HG03469 (cell line): Measurements from ENCODE around the gene NR1H4.
"Not testable (repeated sequence)": the region's sequence is repeated elsewhere in the genome, so short reads cannot be mapped to it uniquely, and the experiment has no call there.

Experiments used
- ATAC-seq: cut with Tn5 transposase; IDR thresholded peaks from one replicate; pipeline ENCODE4 v1.9.1; 2021; ENCODE audit warnings: mild to moderate bottlenecking, moderate library complexity, moderate number of reproducible peaks; ENCODE audit not compliant: unreplicated experiment

Gene NR1H4

DNA sequence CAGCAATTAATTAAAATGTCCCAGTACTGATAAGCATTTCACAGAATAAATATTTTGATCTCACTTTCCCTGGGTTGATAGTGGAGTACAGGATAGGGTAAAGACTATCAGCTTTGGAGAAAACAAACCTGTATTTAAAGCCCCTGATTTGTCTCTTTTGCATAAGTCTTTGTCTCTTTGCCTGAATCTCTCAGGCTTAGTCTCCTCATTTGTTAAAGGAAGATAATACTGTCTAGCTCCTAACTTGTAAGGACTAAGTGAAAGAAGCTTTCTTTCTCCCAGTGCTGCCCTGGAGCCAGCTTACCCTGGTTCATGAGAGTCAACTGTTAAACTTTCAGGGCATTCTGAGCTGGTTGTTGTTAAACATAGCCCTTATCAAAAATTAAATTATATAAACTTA lies 5.5 kb upstream of the NR1H4 start:
- no peak for ATAC-seq

DNA sequence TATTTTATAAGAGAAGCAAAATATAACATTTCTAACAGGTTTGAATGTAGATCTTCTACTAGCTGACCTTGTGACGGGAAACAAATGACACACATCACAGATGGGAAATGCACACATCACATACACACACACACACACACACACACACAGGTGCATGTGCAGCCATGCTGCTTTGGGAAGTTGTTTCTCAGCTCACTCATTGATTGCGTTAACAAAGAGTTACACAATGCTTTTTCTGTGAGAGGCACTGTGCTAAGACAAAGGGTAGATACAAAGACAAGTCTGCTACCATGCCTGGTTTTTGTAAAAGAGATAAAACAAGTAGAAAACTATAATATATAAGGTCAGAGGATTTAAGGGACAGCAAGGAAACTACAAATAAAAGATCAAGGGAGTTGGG lies 1.3 kb upstream of the NR1H4 start:
- ATAC-seq: no peak

DNA sequence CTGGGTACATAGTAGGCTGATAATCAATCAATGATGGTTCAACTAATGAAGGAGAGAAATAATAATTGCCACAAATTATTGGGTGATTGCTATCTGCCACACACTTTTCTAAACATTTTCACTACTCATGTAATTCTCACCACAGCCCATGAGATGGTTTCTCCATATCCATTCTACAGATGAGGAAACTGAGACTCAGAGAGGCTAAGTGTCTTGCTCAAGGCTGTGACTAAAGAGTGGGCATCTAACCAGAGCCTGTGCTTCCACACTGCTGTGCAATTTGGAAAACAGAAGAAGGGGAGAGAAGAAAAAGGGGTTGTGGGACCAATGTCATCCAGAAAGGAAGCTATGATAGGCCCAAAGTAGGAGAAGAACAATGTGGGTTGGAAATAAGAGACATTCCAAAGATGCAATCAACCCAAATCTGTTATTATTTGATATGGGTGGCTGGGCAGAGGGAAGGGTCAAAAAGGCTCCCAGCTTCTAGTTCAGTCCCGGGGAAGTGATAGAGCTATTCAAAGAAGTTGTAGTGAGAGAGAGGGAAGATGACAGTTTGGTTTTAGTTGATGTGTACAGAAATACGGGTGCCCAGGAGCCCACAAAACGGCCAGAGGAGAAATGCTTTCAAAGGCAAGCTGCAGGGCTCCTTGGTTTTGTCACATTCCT lies 483 bp upstream of the NR1H4 start:
- no peak for ATAC-seq

DNA sequence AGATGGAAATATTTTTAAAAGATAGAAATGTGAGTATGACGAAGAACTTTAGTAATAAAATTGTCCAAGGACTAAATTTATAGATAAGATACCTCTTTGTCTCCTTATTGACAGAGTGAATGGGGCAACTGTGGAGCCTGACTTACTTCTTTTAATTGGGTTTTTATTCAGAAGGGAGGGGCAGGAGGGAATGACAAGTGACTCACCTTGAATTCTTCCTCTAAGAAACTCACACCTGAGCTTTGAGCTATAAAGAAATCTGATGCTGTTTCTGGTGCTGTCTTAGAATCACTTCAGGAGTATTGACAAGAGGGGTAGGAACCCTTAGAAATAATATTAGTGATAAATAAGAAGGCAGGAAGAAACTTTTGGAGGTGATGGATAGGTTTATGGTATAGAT lies 951 bp downstream of the NR1H4 start:
- no peak for ATAC-seq

DNA sequence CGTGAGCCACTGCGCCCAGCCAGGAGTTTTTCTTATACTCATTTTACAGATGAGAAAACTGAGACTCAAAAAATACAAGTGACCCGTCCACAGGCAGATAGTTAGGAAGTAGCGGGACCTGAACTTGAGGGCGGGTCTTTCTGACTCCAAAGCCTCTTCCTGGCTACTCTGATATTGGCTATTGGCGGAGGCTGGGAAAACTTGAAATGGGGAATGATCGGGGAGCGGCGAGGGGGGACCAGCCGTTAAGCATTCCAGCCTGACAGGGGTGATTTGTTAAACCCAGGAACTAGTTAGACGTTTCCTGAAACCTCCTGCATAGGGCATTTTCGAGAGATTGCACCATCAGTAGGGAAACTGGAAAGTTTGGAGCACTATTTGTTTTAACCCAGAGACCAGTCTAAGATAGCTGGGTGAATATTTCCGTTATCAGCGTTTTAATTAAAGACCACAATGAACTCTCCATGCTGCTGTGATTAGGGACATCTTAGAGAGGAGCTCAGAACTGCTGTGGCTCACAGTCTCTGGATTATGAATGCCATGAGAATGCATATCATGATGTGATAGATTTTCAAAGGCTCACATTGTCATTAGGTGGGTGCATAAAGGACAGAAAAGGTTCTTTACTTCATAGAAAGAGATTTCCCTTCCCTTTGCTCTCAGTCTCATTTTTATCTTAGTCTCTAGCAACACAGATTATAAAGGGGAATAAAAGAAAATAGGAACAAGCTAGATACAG lies 2.5 kb downstream of the NR1H4 start:
- ATAC-seq: no peak

DNA sequence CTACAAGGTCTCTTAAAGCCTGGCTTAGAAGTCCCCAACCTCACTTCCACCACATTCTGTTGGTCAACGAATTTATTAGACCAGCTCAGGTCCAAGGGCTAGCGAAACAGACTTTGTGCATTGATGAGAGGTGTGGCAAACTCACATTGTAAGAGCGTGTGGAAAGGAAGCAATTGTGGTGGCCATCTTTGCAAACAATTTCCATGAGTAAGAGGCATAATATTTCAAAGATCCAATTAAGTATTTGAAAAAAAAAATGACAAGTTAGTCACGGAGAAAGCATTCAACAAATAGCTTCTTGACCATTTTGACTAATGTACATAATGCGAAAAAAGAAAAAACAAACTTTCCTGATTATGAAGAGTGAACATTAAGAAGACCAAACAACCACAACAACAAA lies 7.4 kb downstream of the NR1H4 start:
- no peak for ATAC-seq

DNA sequence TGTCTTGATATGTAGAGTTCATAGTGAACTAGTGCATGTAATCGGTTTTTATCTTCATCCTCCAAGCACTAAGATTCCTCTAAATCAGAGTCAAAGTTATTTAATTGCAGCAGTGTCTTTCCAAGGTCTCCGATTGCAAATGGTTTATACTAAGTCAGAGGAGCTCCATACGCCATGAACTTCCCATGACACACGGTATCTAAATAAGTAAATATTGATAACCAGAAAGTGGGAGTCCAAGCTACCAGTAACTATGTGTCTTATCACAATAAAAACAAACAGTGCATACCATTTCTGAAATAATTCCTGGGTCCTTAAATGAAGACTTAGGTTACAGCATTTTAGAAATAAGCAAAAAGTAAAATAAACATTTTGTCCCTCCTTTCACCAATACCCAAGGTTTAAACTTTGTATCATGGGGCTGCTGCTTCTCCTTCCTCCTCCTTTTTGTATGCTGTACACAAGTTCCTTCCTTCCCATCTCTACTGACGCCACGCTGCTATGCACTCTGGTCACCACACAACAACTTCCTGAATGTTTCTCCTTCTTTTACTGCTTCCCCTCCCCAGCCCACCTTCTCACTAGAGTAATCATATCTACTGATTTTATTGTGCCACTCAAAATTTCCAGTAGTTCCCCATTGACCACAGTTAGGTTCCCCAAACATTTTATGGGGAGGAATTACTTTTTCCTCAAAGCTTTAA lies 10.7 kb downstream of the NR1H4 start:
- no peak for ATAC-seq

DNA sequence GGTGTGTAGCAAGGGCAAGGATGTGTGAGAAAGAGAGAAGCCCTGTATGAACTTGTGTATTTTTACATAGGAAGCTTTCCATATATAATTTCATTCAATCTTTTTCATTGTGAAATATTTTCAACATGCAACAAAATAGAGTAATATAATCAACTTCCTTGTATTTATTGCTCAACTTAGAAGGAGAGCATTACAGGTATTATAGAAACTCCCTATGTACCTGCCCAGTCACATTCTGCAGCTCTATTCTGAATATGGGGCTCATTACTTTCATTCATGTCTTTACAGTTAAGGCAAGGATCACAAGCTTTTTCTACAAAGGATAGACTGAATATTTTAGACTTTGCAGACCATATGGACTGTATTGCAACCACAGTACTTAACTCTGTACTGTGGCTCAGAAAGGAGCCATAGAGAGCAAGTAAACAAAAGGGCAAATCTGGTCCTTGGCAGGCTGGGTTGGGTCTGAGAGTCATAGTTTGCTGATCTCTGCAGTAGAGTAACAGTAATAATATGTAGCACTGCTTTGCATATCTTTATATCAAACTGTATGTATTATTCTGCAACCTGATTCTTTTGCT lies 11.3 kb downstream of the NR1H4 start:
- ATAC-seq: no peak

DNA sequence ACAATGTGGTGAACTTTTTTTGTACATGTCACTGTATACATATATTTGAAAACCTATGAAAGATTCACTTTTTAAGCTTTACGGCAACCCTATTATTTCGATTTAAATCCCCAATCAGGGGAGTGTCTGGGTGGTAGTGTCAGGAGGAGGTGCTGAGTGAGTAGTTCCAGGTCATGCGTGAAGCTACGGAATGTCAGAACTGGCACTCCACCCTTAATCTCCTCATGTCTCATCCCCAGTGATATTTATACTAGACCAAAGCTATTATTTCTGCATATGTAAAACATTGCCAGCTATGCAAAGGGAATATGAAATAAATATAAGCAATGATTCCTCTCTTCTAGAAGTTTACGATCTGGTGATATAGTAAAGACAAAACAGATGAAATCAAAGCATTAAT lies 12.3 kb downstream of the NR1H4 start:
- ATAC-seq: no peak

DNA sequence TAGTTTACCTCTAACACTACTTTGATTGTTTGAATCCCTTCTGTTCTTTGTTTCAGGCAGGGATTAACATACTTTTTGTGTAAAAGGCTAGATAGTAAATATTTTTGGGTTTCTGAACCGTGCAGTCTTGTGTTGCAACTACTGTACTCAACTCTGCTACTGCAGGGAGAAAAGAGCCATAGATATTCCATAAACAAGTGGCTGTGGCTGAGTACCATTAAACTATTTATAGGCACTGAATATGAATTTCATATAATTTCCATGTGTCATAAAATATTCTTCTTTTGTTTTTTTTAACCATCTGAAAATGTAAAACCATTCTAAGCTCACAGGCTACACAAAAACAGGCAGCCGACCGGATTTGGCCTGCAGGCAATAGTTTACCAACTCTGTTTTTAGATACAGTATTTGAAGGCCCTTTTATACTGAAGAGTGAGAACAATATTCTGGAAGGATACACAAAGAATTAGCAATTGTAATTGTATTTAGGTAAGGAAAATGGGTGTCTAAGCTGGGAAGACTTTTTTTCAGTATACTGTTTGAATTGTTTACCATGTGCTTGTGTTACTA lies 15.7 kb downstream of the NR1H4 start:
- no peak for ATAC-seq

DNA sequence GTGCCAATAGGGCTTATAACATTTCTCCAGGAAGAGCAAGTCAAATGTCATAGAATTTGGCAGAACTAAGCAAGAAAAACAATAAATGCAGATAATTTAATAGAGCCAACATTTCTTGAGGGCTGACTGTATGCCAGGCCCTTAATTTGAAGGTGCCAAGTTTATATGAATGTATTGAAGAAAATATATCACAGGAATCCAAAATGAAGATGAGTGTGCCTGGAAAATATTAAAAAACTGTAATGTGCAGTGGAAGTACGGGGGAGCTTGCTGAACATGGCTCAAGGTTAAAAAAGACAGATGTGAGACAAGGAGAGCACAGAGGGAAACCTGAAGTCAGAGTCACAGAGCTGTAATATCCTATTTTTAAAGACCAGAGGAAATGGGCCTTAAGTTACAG lies 16.4 kb downstream of the NR1H4 start:
- no peak for ATAC-seq

DNA sequence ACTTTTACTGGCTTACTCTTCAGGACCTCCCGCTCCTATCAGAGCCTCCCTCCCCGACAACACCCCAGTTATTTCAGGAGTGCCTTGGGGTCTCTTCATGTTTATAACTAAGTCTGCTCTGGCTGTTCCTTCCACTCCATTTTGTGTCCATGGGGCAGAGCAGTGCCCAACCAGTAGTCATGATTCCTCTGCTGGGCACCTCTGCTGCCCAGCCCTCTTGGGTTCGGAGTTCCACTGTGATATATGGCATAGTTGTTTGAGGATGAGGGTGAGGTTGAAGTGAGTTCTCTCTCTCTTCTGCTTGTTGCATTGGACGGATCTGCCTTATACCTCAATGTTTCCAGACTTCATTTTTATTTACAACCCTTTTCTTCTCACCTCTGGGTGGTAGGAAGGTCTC lies 17.4 kb downstream of the NR1H4 start:
- ATAC-seq: no peak

DNA sequence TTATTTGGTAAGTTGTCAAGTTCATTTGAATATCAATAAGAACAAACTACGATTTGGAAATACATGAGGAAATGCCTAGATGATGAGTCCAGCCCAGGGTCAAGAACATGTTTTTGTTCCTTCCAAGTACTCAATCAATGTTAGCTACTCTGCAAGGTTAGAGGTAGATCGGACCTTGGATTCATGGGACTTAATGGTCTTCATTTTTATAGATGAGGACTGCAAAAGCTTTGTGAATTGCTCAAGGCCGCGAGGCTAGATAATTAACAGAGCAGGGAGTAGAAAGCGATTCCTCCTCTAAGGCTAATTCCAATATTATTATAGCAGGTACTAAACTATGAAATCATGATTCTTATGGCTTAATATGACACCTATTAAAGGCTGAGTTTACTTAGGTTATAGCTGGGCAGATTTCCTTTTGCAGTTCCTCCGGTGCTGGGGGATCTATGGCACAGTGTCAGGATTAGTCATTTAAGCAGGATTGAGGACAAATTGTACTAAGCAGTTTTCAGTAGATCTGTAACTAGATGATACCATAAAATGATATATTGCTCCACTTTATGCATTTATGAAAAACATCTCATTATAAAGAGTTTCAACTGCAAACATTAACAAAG lies 19.8 kb downstream of the NR1H4 start:
- ATAC-seq: no peak

DNA sequence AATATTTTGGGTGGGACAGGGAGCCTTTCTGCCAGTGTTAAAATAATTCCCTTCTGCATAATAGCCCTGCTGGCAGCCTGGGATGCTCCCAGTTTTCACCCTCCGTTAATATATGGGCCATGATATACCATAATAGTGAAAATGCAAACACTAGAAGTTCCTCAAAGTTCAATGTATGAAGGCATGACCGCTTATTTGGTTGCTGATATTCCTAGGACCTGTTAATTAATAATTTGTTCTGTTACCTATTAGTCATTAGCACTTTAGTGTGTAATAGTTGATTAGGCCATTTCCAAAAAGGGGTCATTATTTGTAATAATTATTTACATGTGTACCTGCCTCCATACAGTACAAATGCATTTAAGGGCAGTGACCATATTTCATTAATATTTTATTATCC lies 20.4 kb downstream of the NR1H4 start:
- ATAC-seq: no peak

DNA sequence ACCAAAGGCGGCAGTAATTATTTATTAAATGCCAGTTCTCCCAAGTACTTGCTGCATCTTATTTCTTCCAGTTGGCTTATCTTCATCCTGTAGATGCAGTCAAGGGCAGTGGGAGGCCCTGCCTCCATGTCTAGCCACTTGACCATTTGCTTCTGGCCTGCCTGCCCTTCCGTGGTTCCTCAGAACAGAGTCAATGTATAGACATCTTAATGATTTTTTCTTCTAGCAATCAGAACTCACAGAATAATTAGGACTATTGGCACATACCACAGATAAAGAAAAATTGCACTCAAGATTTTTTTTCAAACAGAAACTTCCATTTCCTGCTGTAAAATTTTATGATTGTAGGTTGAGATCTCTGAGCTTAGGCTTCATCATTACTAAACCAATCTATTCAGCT lies 20.9 kb downstream of the NR1H4 start:
- ATAC-seq: no peak

DNA sequence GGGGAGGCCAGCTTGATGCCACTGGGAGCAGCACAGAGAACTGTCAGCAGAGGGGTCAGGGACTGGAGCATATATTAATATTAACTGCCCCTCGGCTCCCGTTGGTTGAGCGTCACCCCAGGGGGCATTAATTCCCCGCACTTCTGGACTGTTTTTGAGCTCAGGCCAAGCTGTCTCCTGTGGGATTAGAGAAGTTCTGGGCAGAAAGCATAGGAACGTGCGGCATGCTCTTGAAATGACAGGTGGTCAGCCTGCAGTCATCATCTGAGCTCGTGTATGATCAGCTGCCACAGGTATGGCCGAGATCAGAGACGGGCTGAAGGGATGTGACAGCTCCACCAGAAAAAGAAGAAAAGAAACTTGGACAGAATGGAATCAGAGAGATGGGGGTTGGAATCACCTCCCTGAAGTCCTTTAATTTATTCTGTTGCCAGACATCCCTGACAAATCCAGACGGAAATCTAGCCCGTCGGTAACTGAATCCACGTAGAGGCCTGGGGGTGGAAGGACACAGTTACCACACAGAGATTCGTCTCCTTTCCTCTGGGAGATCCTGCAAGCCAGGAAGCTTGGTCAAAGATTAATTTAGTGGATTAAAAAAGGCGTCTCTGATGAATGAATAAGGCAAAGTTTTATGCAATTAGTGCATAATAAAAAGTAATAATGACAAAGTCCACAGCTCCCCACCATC lies 23.6 kb downstream of the NR1H4 start:
- ATAC-seq: no peak

DNA sequence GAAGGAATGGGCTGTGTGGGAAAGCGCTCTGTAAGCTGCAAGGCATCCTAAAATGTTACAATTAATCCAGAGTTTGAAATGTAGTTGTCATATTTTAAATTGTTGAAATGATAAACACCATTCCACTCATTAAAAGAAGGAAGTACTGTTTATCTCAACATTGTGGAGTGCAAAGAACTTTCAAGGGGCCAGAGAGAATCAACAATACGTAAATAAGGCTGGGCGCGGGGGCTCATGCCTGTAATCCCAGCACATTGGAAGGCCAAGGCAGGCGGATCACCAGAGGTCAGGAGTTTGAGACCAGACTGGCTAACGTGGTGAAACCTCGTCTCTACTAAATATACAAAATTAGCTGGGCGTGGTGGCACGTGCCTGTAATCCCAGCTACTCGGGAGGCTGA lies 24.5 kb downstream of the NR1H4 start:
- ATAC-seq: no peak

DNA sequence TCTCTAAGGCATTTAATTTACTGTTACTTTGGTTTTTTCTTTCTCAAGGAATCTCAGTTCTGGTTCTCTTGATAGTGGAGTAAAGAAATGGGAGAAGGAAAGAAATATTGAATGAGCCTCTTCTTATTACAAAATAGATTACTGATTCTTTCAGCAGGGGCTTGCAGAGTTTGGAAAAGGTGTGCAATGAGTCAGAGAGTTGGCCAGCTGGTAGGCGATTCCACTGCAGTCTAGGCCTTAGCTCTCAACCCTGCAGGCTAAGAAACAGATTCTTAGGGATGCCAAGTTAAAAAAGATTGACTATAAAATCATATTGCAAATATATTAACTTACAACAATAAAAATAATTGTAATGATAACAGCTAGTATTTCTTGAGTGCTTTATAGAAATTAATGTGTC lies 25.8 kb downstream of the NR1H4 start:
- no peak for ATAC-seq

DNA sequence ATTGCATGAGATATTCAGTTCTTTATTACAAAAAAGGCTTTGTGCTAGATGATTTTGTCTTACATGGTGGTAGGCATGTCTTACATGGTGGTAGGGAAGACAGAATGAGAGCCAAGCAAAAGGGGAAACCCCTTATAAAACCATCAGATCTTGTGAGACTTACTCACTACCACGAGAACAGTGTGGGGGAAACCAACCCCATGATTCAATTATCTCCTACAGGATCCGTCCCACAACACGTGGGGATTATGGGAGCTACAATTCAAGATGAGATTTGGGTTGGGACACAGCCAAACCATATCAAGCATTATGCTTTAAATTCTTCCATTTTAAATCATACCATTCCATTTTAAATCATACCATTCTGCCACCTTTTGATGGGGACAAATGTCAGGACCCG lies 29.1 kb downstream of the NR1H4 start:
- ATAC-seq: not testable (repeated sequence)

DNA sequence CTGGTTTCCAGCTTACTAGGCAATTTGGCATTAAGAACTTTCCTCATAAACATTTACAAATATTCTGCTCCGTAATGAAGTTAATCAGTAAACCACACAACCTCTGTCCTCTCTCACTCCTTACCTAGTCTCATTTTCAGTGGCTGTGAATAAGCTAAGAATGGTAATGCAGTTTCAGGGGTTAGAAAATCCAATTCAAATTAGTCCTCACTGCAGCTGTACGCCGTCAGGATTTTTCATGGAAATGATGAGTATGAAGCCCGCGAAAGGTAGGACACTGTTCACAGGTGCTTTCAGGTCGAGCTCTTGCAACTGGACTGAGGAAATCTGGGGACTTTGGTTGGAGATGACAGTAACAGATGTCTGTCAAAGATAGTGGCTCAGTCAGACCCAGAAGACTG lies 29.6 kb downstream of the NR1H4 start:
- ATAC-seq: no peak
